Hepatocyte (in vitro differentiated cells): ENCODE results near the gene PDXP. TPM values are rescaled to one million over a fixed set of nuclear protein-coding genes. Genes with fewer than 3 reads are reported as not detected.

Experiments
- DNase-seq: peaks from one replicate; pipeline ENCODE4 v3.0.0-alpha.2; 2016; ENCODE audit warnings: low spot score
- H2AFZ ChIP-seq: fragments of 200-600 bp; sonication (generic); 2 replicates; pipeline ENCODE4 v1.6.0; 2016; ENCODE audit warnings: antibody characterized with exemption, mild to moderate bottlenecking
- H3K27ac ChIP-seq: fragments of 200-600 bp; sonication (generic); 2 replicates; pipeline ENCODE4 v1.5.1; 2016; ENCODE audit warnings: mild to moderate bottlenecking
- H3K27me3 ChIP-seq: fragments of 200-600 bp; sonication (generic); 2 replicates; pipeline ENCODE4 v1.6.1; 2016
- H3K36me3 ChIP-seq: fragments of 200-600 bp; sonication (generic); replicated peaks from 2 replicates; pipeline ENCODE4 v1.5.1; 2016; ENCODE audit warnings: low read depth; ENCODE audit not compliant: insufficient read depth
- H3K4me1 ChIP-seq: fragments of 200-600 bp; sonication (generic); 2 replicates; pipeline ENCODE4 v1.5.1; 2016; ENCODE audit warnings: mild to moderate bottlenecking, moderate library complexity; ENCODE audit not compliant: insufficient read depth
- H3K4me2 ChIP-seq: fragments of 200-600 bp; sonication (generic); 2 replicates; pipeline ENCODE4 v1.6.0; 2016
- H3K4me3 ChIP-seq: fragments of 200-600 bp; sonication (generic); 2 replicates; pipeline ENCODE4 v1.5.1; 2016; ENCODE audit warnings: mild to moderate bottlenecking
- H3K79me2 ChIP-seq: fragments of 200-600 bp; sonication (generic); 2 replicates; pipeline ENCODE4 v1.6.0; 2017; ENCODE audit warnings: mild to moderate bottlenecking
- H3K9me2 ChIP-seq: fragments of 200-600 bp; sonication (generic); replicated peaks from 2 replicates; pipeline ENCODE4 v1.6.0; 2017; ENCODE audit warnings: mild to moderate bottlenecking; ENCODE audit not compliant: insufficient read depth
- H3K9me3 ChIP-seq: fragments of 200-600 bp; sonication (generic); 2 replicates; pipeline ENCODE4 v1.5.1; 2016; ENCODE audit warnings: low read depth, mild to moderate bottlenecking
- H4K20me1 ChIP-seq: fragments of 200-600 bp; sonication (generic); 2 replicates; pipeline ENCODE4 v1.6.0; 2016; ENCODE audit warnings: mild to moderate bottlenecking; ENCODE audit not compliant: insufficient read depth, poor library complexity, severe bottlenecking
- CTCF ChIP-seq: fragments of 200-600 bp; sonication (generic); IDR thresholded peaks from 2 replicates; pipeline ENCODE4 v1.5.1; 2016; ENCODE audit warnings: antibody characterized with exemption, mild to moderate bottlenecking; ENCODE audit not compliant: poor library complexity
- EZH2 ChIP-seq: fragments of 200-600 bp; sonication (generic); IDR thresholded peaks from 2 replicates; pipeline ENCODE4 v1.6.1; 2016; ENCODE audit warnings: antibody characterized with exemption, mild to moderate bottlenecking, borderline replicate concordance
- EZH2phosphoT487 ChIP-seq: fragments of 200-600 bp; sonication (generic); IDR thresholded peaks from one replicate; pipeline ENCODE4 v1.6.1; 2018; ENCODE audit warnings: antibody characterized with exemption, mild to moderate bottlenecking, low read depth, moderate library complexity; ENCODE audit not compliant: unreplicated experiment, severe bottlenecking
- WGBS: methylation state at CpG from one replicate; pipeline ENCODE4 v1.1.6; 2016; ENCODE audit warnings: low lambda C conversion rate; ENCODE audit errors: missing lambda C conversion rate; 5-methylcytosine and 5-hydroxymethylcytosine counted together
- polyA plus RNA-seq: library from polyadenylated mRNA; unstranded; fragments of >200 nt; fragmentation: Nextera tagmentation; extraction: Ambion mirVana; gene quantifications from 2 replicates; pipeline ENCODE4 v1.2.1, GENCODE V29; 2016
- total RNA-seq: library from RNA; depleted of rRNA; stranded (reverse); fragments of >200 nt; gene quantifications from 2 replicates; pipeline ENCODE4 v1.2.3, GENCODE V29; 2014

PDXP gene
- total and polyA plus RNA-seq, 2 experiments from 2014 or later = 15.0 to 27.6 TPM

- Histone ChIP-seq H3K27me3 (no peaks in the 10 kb centered on the region), H3K27ac (no peak overlapping the region), H2AFZ (no peak overlapping the region), H4K20me1 (no peaks in the 10 kb centered on the region), H3K9me3 (no peaks in the 10 kb centered on the region), H3K4me3 (no peak overlapping the region), H3K9me2 (no peaks in the 10 kb centered on the region), H3K4me1 (peaks cover 5% of the 10 kb centered on the region), H3K79me2 (peaks cover 11% of the 10 kb centered on the region), H3K36me3 (no peaks in the 10 kb centered on the region), H3K4me2 (no peak overlapping the region)
- TF ChIP-seq EZH2 = no peak
- TF ChIP-seq EZH2phosphoT487 = no peak
- TF ChIP-seq CTCF = no peak
- DNase-seq = no peak
- WGBS = 86% methylated on average over 6 of the region's 6 CpGs
Measured at GRCh38 chr22:37669586-37669985, 11.1 kb downstream of the PDXP start.

DNA sequence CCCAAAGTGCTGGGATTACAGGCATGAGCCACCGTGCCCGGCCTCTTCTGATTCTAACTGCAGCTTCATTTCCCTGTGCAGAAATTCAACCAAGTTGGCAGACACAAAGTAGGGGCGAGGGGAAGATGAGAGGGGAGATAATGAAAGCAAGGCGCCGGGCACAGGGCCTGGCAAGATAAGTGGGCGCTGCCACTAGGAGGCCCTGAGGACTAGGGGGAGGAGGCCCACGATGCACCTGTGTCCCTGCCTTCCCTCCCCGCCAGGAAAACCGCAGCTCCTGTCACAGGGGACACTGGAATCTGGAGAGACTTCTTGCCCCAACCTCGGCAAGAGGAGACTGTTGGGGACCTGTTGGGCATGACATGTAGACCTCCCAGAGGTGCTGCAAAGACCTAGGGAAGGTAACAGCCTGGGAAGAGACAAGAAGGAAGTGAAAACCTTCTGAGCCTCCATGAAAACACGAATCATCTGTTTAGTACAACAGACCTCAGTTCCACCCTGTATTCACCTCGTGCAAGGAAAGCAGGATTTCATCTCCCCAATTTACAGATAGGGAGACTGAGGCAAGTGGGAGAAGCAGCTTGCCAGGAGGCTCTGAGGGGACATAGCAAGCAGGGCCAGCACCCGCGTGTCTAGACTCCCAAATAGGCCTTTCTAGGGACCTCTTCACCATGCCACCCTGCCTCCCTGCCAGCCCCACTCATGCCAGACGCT is 13.8 kb downstream of the PDXP start:
- Histone ChIP-seq H3K4me2 (no peak overlapping the region), H3K9me3 (no peaks in the 10 kb centered on the region), H3K27me3 (no peaks in the 10 kb centered on the region), H3K9me2 (no peaks in the 10 kb centered on the region), H3K27ac (no peak overlapping the region), H4K20me1 (peaks cover under 1% of the 10 kb centered on the region), H3K4me1 (peaks cover 10% of the 10 kb centered on the region), H3K36me3 (no peaks in the 10 kb centered on the region), H3K79me2 (peaks cover 12% of the 10 kb centered on the region), H3K4me3 (no peak overlapping the region), H2AFZ (no peak overlapping the region)
- no peak for DNase-seq
- 89% methylated on average over 15 of the region's 15 CpGs for WGBS
- TF ChIP-seq CTCF (no peak), EZH2 (no peak), EZH2phosphoT487 (no peak)

- WGBS = 84% methylated on average over 11 of the region's 11 CpGs
- no peak overlapping the region for H2AFZ ChIP-seq
- H3K4me3 ChIP-seq = no peak overlapping the region
- no peaks in the 10 kb centered on the region for H3K36me3 ChIP-seq
- H3K27ac ChIP-seq = no peak overlapping the region
- peaks cover 7% of the 10 kb centered on the region for H4K20me1 ChIP-seq
- TF ChIP-seq CTCF = no peak
- no peak for TF ChIP-seq EZH2phosphoT487
- no peak for TF ChIP-seq EZH2
- no peak for DNase-seq
- H3K79me2 ChIP-seq = peaks cover 12% of the 10 kb centered on the region
- no peak overlapping the region for H3K4me2 ChIP-seq
- no peaks in the 10 kb centered on the region for H3K27me3 ChIP-seq
- H3K4me1 ChIP-seq = peaks cover 10% of the 10 kb centered on the region
- no peaks in the 10 kb centered on the region for H3K9me2 ChIP-seq
- no peaks in the 10 kb centered on the region for H3K9me3 ChIP-seq
Measured at GRCh38 chr22:37672920-37673455, 14.5 kb downstream of the PDXP start.
